Fibroblast of villous mesenchyme (primary cell): Measurements from ENCODE around the gene KAZN. TPM values are rescaled to one million over a fixed set of nuclear protein-coding genes. Genes with fewer than 3 reads are reported as not detected.

Experiments used
- DNase-seq: peaks from one replicate; pipeline ENCODE4 v3.0.0-alpha.2; 2010; ENCODE audit warnings: low read depth
- H3K4me3 ChIP-seq: 2 replicates; pipeline ENCODE4 v1.5.1; 2011; ENCODE audit warnings: low read depth, mild to moderate bottlenecking, low read length
- CTCF ChIP-seq: IDR thresholded peaks from 2 replicates; pipeline ENCODE4 v1.5.1; 2012; ENCODE audit warnings: low read depth, mild to moderate bottlenecking, low read length; ENCODE audit not compliant: insufficient read depth
- total RNA-seq: library from RNA; depleted of rRNA; stranded (reverse); fragments of >200 nt; gene quantifications from 2 replicates; pipeline ENCODE4 v1.2.3, GENCODE V29; 2012

KAZN gene
- total RNA-seq, 1 donor, result 8.6 TPM

- no peak for DNase-seq
- no peak for TF ChIP-seq CTCF
- H3K4me3 ChIP-seq, result no peak overlapping the region
Measured at GRCh38 chr1:14994148-14994547, 395.7 kb downstream of the KAZN start.

GRCh38 chr1:14994841-14995437 lies 396.5 kb downstream of the KAZN start:
- no peak overlapping the region for H3K4me3 ChIP-seq
- TF ChIP-seq CTCF, result no peak
- no peak for DNase-seq

- H3K4me3 ChIP-seq, result no peak overlapping the region
- no peak for TF ChIP-seq CTCF
Measured at GRCh38 chr1:14996133-14997050, 397.9 kb downstream of the KAZN start.

GRCh38 chr1:14997646-14998276 lies 399.3 kb downstream of the KAZN start:
- no peak overlapping the region for H3K4me3 ChIP-seq
- no peak for TF ChIP-seq CTCF
- DNase-seq, result peak; percentile 20

More at GRCh38 chr1:14996133-14997050, 397.9 kb downstream of the KAZN start:
- peak; percentile 80 for DNase-seq

- no peak overlapping the region for H3K4me3 ChIP-seq
- TF ChIP-seq CTCF, result no peak
- DNase-seq, result no peak
Measured at GRCh38 chr1:14999441-14999840, 401.0 kb downstream of the KAZN start.

- DNase-seq, result no peak
- no peak for TF ChIP-seq CTCF
Measured at GRCh38 chr1:15000030-15000429, 401.5 kb downstream of the KAZN start.

More at GRCh38 chr1:15000030-15000429, 401.5 kb downstream of the KAZN start:
- no peak overlapping the region for H3K4me3 ChIP-seq
